ENCODE data around the gene ARHGDIB. TPM values are rescaled to one million over a fixed set of nuclear protein-coding genes. Genes with fewer than 3 reads are reported as not detected.

ARHGDIB gene
- total RNA-seq, 1 experiment from 2014 or later, result 4.3 TPM

- H3K36me3 ChIP-seq (ENCODE audit: control insufficient read depth in 1 of 2, insufficient read depth in 2 of 2, low read length in 2 of 2), result no peaks in the 10 kb centered on the region
- no peaks in the 10 kb centered on the region for H3K9me3 ChIP-seq (ENCODE audit: control insufficient read depth in 1 of 2, insufficient read depth in 1 of 2, low read depth in 1 of 2, low read length in 2 of 2)
- H4K20me1 ChIP-seq (ENCODE audit: insufficient read depth), result no peaks in the 10 kb centered on the region
- ATAC-seq (peak; percentile 88), DNase-seq (ENCODE audit: low read depth, low spot score) (peak; percentile 19)
- H3K4me1 ChIP-seq (ENCODE audit: control insufficient read depth in 1 of 2, insufficient read depth in 2 of 2, low read length in 2 of 2), result peaks cover 0 to under 1% of the 10 kb centered on the region in 2 experiments; a peak in 1 of 4 replicates
- no peak overlapping the region for H3K4me2 ChIP-seq (ENCODE audit: low read length)
- H3K9me2 ChIP-seq (ENCODE audit: insufficient read depth), result peaks cover 3% of the 10 kb centered on the region; the same call in 1 of the 2 replicates
- TF ChIP-seq ZNF274 (IDR thresholded peaks at IDR 0.05; ENCODE audit: low read depth, low read length), result no peak
- no peak for TF ChIP-seq EZH2 (IDR thresholded peaks at IDR 0.05)
- TF ChIP-seq SP1 (IDR thresholded peaks at IDR 0.05; ENCODE audit: low read depth), result no peak
- TF ChIP-seq RAD21 (IDR thresholded peaks at IDR 0.05; ENCODE audit: low read depth), result peak; percentile 20; the same call in 1 of the 2 replicates
- TF ChIP-seq ZBTB33 (IDR thresholded peaks at IDR 0.05; ENCODE audit: extremely low read depth, insufficient replicate concordance, low read length), result no peak
- TF ChIP-seq POLR2AphosphoS5 (IDR thresholded peaks at IDR 0.05; ENCODE audit: low read depth, low read length), result no peak
- TF ChIP-seq REST (IDR thresholded peaks at IDR 0.05; ENCODE audit: low read depth), result no peak
- no peak for TF ChIP-seq CEBPB (IDR thresholded peaks at IDR 0.05; ENCODE audit: low read depth)
- no peak for TF ChIP-seq EGR1 (IDR thresholded peaks at IDR 0.05; ENCODE audit: low read depth)
- no peak for TF ChIP-seq SIN3A (IDR thresholded peaks at IDR 0.05; ENCODE audit: low read depth)
- no peak for TF ChIP-seq JUND (IDR thresholded peaks at IDR 0.05)
- TF ChIP-seq TCF7L2 (IDR thresholded peaks at IDR 0.05; ENCODE audit: borderline replicate concordance, extremely low read depth, insufficient read depth, insufficient read length), result no peak
- TF ChIP-seq ZFX (IDR thresholded peaks at IDR 0.05), result no peak
- peak in 2 of 3 experiments; percentile 48 to 49; a peak in 4 of 6 replicates for TF ChIP-seq CTCF (IDR thresholded peaks at IDR 0.05 in 2 of 3, conservative IDR thresholded peaks at IDR 0.05 in 1 of 3; ENCODE audit: borderline replicate concordance in 1 of 3, insufficient read depth in 1 of 3, low read depth in 2 of 3, low read length in 2 of 3)
- TF ChIP-seq SRF (IDR thresholded peaks at IDR 0.05; ENCODE audit: low read depth), result no peak
- no peak for TF ChIP-seq ATF3 (IDR thresholded peaks at IDR 0.05)
- H3K27ac ChIP-seq (ENCODE audit: low read depth, low read length), result no peak overlapping the region
- no peaks in the 10 kb centered on the region for H3K79me2 ChIP-seq (ENCODE audit: insufficient read depth, low read length)
- H3K4me3 ChIP-seq (replicated peaks in 1 of 2; ENCODE audit: low read depth in 1 of 2, low read length in 2 of 2), result no peak overlapping the region
- intact Hi-C loops (cut with micrococcal nuclease), result loop anchor here (2.0 kb wide), 1 partner anchor 59 kb away; no protein-coding TSS in a partner anchor
- POLR2A ChIA-PET, result no interaction called here
- RAD21 ChIA-PET (ENCODE audit: low non-redundant PET in 1 of 2, low total read pairs in 2 of 2, uncharacterized antibody in 2 of 2, unreplicated experiment in 2 of 2), result no interaction called here
- H3K27me3 ChIP-seq (ENCODE audit: insufficient read depth, low read length), result no peaks in the 10 kb centered on the region
- H2AFZ ChIP-seq (ENCODE audit: low read depth, low read length, poor library complexity, severe bottlenecking), result no peak overlapping the region
- no peak overlapping the region for H3K9ac ChIP-seq (ENCODE audit: low read length)
- BruUV-seq (replicated peaks), result no TSS peak
- CTCF ChIA-PET, result interaction anchor here (1.0 kb wide), 1 partner anchor 90 kb away, joined by 3 read pairs; no protein-coding TSS in a partner anchor
Measured at GRCh38 chr12:14937689-14938088, 23.7 kb downstream of the ARHGDIB start.
